Measurements from ENCODE around the gene CDYL2.

- TF ChIP-seq CTCF (IDR thresholded peaks at IDR 0.05; ENCODE audit: insufficient read depth, low read depth, low read length): no peak
- TF ChIP-seq EZH2 (IDR thresholded peaks at IDR 0.05; ENCODE audit: insufficient read depth, low read length): no peak
Measured at GRCh38 chr16:80700558-80700957, 103.8 kb downstream of the CDYL2 start.
